ENCODE measurements around the gene NDUFS6.

GRCh38 chr5:1800472-1801221 is 560 bp upstream of the NDUFS6 start:
- TF ChIP-seq EP300 (IDR thresholded peaks at IDR 0.05) (no peak), POLR2A (IDR thresholded peaks at IDR 0.05) (no peak)
